DMS79 (cell line): Measurements from ENCODE around the gene KPNA4.
"Not testable (repeated sequence)": the region's sequence is repeated elsewhere in the genome, so short reads cannot be mapped to it uniquely, and the experiment has no call there.

Experiments
- DNase-seq: peaks from one replicate; lab custom pipeline; 2025; lab: John Stamatoyannopoulos, UW

KPNA4 gene

GRCh38 chr3:160565442-160566403 lies at the start of gene KPNA4:
TSS of gene KPNA4 (minus strand) at chr3:160565571. CDS start at chr3:160565282, 289 bp downstream.
- peak; percentile 92 for DNase-seq

DNA sequence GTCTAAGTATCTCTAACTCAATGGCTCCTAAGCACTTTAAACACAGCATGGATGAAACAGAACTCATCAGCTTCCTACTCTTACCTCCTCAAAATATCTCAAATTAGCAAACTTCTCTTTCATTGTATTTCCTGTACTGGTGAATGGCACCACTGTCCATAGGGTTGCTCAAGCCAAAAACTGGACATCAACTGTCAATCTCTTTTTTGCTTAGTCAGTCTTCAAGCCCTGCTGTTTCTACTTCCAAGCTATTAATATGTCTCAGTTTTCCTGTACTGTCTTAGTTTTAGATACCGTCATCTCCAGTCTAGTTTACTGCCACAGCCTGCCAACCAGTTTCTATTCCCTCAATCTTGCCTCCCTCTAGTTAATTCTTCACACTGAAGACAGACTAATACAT lies 48.3 kb upstream of the KPNA4 start:
- no peak for DNase-seq

DNA sequence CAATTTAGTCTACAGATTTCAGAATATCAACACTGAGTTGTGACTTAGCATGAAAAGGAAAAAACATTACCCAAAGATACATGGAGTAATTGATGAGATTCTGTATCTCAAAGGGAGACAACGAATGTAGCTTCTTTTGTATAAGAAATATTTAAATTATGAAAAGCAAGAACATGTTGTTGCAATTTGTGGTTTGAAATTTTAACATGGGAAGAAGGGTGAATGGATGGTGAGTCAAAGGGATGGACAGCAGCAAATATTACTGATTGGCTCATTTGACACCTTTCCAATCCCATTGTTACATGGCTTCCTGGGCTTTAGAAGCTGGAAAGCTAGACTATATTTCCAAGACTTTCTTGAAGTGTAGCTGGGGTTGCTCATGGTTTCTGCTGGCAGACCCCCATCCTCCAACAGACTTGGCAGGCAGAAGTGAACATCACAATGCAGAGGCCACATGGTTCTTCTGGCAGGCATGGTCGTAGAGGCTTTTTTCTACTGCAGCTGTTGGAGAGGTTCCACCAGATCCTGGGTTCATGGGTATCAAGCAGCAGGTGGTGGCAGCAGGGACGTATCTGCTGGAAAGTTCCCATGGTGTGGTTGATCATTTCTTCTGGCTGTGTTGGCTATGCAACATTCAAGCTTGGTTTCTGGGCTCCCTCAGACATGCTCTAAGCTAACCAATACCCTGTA lies 47.2 kb upstream of the KPNA4 start:
- DNase-seq = no peak

- DNase-seq = no peak
Measured at GRCh38 chr3:160611141-160611540, 45.8 kb upstream of the KPNA4 start.

DNA sequence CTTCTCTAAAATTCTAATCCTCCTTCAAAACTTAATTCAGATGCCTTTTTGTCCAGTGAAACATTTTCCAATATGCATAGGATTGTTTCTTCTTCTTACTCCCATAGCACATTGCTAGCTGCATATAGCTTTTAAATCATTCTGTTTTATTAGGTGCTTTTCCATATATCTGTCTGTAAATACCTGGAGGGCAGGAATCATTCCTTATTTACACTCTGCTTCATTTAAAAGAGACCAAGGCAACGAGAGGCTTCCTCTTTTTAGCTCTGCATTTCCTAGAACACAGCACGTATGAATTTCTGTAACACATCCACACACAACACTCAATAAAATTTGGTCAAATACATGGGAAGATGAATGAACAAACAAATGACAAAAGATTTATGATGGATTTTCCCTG lies 43.5 kb upstream of the KPNA4 start:
- no peak for DNase-seq

DNA sequence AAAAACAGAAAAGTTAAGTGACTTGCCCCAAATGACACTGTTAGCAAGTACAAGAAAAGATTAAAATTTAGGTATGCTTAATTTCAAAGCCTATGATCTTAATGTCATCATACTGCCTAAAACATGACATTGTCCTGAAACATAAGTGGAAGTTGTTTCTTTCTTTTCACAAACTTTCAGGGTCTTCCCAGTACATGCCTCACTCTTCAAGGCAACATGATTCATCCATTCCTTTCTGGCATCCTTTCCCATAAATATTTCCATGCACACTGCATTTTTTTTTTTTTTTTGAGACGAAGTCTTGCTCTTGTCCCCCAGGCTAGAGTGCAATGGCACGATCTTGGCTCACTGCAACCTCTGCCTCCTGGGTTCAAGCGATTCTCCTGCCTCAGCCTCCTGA lies 42.5 kb upstream of the KPNA4 start:
- no peak for DNase-seq

GRCh38 chr3:160605315-160605714 lies 39.9 kb upstream of the KPNA4 start:
- DNase-seq = no peak

GRCh38 chr3:160603845-160604244 lies 38.5 kb upstream of the KPNA4 start:
- DNase-seq = not testable (repeated sequence)

- DNase-seq = no peak
Measured at GRCh38 chr3:160602259-160602658, 36.9 kb upstream of the KPNA4 start.

- DNase-seq = no peak
Measured at GRCh38 chr3:160601288-160601687, 35.9 kb upstream of the KPNA4 start.

- DNase-seq = no peak
Measured at GRCh38 chr3:160598865-160599264, 33.5 kb upstream of the KPNA4 start.

- DNase-seq = no peak
Measured at GRCh38 chr3:160588023-160588422, 22.7 kb upstream of the KPNA4 start.

- no peak for DNase-seq
Measured at GRCh38 chr3:160587105-160587504, 21.7 kb upstream of the KPNA4 start.

GRCh38 chr3:160586679-160587078 lies 21.3 kb upstream of the KPNA4 start:
- no peak for DNase-seq

GRCh38 chr3:160583451-160583850 lies 18.1 kb upstream of the KPNA4 start:
- no peak for DNase-seq

DNA sequence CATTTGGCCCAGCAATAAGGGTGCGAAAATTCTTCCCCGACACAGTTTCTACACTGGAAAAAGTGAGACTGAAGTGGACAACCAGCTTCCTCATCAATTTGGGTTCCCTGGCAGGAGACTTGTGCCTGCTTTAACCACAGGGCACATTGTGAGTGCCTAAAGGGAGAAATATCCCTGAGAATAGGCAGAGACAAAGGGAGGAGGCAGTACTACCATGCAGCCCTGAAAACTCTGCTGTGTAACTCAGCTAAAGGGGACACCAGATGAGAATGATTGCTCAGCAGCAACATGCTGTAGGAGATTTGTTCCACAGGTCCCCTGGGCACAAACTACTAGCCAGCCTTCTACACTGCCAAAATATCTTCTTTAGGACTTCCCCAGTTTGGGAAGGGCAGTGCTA lies 15.6 kb upstream of the KPNA4 start:
- DNase-seq = no peak

DNA sequence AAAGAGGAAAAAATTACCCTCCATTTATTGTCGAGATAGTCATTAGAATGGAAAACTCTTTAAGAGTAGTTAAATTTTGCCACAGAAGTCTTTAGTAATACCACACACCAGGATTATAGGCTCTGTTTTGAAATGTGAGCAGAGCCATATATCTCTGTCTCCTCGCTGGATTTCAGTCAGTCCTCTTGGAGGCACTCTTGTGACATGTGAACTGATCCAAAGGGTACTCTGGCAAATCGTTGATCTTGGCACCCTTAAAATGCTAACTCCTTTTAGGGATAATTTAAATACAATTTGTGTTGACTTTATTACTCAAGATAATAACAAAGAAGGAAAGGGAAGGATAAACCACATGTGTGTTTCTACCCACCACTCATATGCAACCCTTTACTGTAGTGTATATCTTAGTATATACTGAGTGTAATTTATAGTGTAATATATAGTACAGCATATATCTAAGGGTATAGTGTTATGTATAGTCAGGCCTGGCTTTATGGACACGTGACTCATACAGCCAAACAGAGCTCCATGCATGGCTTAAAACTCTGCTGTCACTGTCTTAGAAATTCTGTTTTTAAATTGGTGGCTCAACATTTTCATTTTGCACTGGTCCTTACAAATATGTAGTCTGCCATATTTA lies 12.3 kb upstream of the KPNA4 start:
- no peak for DNase-seq

DNA sequence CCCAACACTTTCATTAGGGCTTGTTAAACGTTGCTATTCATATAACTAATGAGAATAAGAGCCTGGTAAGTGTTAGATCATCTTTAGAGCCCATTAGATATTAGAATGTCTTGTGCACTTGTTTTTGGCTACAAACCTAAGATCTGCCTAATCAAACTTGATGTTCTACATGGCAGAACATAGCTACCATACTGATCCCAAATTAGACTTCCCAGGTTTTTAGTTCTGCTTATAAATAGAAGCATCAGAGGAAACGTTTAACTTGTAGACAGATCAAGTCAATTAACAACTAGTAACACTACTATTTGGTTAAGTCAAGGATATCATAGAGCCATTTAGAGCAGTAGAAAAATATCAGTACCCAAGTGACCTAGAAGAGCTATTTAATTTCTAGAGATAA lies 11.7 kb upstream of the KPNA4 start:
- DNase-seq = no peak

DNA sequence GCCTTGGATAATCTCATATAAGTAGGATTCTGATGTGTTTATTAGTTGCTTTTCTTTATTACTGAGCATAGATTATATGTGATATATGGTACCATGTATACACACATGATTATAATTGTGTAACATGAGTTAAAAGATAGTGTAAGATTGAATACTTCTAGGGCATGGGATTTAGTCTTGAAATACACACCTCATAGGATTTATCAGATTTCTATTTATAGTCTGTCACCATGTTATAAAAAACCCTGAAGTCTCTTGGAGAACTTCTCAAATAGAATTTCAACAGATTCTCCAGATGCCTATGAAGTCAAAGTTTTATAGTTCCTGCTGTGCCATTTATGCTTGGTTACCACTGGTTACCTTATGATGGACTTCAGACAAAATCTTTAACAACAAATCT lies 11.2 kb upstream of the KPNA4 start:
- no peak for DNase-seq

DNA sequence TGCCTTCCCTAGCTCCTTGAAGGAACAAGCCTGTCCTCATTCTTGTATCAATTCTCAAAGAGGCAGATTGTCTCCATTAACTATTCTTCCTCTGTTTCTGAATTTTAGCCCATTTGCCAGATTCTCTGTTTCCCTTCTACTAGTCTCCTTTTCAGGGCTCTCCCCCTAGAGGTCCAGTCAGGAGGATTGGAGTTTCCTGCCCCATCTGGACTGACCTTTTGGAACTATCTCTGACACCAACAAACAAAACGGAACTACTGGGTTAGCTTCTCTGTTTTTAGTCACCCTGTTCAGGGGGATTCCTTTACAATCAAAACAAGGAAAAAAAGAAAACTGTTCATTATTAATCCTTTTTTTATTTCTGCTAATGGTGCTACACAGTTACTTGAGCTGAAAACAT lies 10.2 kb upstream of the KPNA4 start:
- no peak for DNase-seq

- no peak for DNase-seq
Measured at GRCh38 chr3:160574636-160575035, 9.3 kb upstream of the KPNA4 start.

DNA sequence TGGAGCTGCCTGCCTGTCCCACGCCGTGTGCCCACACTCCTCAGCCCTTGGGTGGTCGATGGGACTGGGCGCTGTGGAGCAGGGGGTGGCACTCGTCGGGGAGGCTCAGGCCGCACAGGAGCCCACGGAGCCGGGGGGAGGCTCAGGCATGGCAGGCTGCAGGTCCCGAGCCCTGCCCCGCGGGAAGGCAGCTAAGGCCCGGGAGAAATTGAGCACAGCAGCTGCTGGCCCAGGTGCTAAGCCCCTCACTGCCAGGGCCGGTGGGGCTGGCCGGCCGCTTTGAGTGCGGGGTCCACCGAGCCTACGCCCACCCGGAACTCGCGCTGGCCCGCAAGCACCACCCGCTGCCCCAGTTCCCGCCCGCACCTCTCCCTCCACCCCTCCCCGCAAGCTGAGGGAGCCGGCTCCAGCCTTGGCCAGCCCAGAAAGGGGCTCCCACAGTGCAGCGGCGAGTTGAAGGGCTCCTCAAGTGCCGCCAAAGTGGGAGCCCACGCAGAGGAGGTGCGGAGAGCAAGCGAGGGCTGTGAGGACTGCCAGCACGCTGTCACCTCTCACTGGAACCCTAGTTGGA lies 8.7 kb upstream of the KPNA4 start:
- DNase-seq = not testable (repeated sequence)
